ENCODE data around the gene RBM47. TPM values are rescaled to one million over a fixed set of nuclear protein-coding genes. Genes with fewer than 3 reads are reported as not detected.

RBM47 gene
- total and polyA plus RNA-seq, 9 of the 15 experiments (the other 6 are each of a cell fraction or from before 2014, with no cell fraction given) = 1.4 to 6.4 (median 3.3) TPM

GRCh38 chr4:40603281-40603680, 26.4 kb downstream of the RBM47 start:
- Histone ChIP-seq H3K27me3 (ENCODE audit: control insufficient read depth in 2 of 2, insufficient read depth in 2 of 2, low read length in 2 of 2) (peaks cover 35 to 47% of the 10 kb centered on the region in 2 experiments), H2AFZ (ENCODE audit: low read depth, low read length) (no peak overlapping the region), H3K9me1 (ENCODE audit: control insufficient read depth, insufficient read depth, low read length) (no peaks in the 10 kb centered on the region), H3K79me2 (ENCODE audit: control insufficient read depth, insufficient read depth, low read length) (no peaks in the 10 kb centered on the region), H3K9ac (ENCODE audit: insufficient read depth in 1 of 2, low read depth in 2 of 2, low read length in 2 of 2) (no peak overlapping the region), H3K27ac (ENCODE audit: extremely low read depth, low read depth, low read length) (no peak overlapping the region), H3K36me3 (ENCODE audit: control insufficient read depth, insufficient read depth, low read length) (no peaks in the 10 kb centered on the region), H3K9me3 (replicated peaks; ENCODE audit: control insufficient read depth, insufficient read depth, low read depth, low read length) (no peaks in the 10 kb centered on the region), H3K4me1 (replicated peaks in 1 of 2; ENCODE audit: control insufficient read depth in 2 of 2, insufficient read depth in 2 of 2, low read length in 2 of 2) (no peaks in the 10 kb centered on the region), H4K20me1 (replicated peaks; ENCODE audit: control insufficient read depth, insufficient read depth, low read length) (no peaks in the 10 kb centered on the region), H3K4me3 (no peak overlapping the region), H3K4me2 (ENCODE audit: insufficient read depth, low read length) (no peak overlapping the region)
- in situ Hi-C loops (cut with MboI) (no loop called here), intact Hi-C loops (cut with micrococcal nuclease) (no loop called here)
- ChIA-PET POLR2A (no interaction called here), CTCF (ENCODE audit: low intra/inter-chr PET ratio) (no interaction called here)
- DNase-seq (ENCODE audit: extremely low read depth in 1 of 4, low spot score in 3 of 4) (no peak), ATAC-seq (no peak), FAIRE-seq (no peak)
- BruUV-seq (replicated peaks) = no TSS peak
- TF ChIP-seq CLOCK (CRISPR knock-in tag; IDR thresholded peaks at IDR 0.05; ENCODE audit: borderline replicate concordance) = no peak
- no peak for TF ChIP-seq ZSCAN29 (IDR thresholded peaks at IDR 0.05)
- no peak for TF ChIP-seq MAFG (tag; conservative IDR thresholded peaks at IDR 0.05)

GRCh38 chr4:40601641-40602040, 28.0 kb downstream of the RBM47 start:
- no peaks in the 10 kb centered on the region for H3K9me3 ChIP-seq (replicated peaks; ENCODE audit: control insufficient read depth, insufficient read depth, low read depth, low read length)
- POLR2A ChIA-PET = no interaction called here
- TF ChIP-seq ZNF280B (CRISPR knock-in tag; IDR thresholded peaks at IDR 0.05) (no peak), SAFB2 (IDR thresholded peaks at IDR 0.05; ENCODE audit: borderline replicate concordance, low read depth, low read length, severe bottlenecking) (no peak), ARID3B (CRISPR knock-in tag; IDR thresholded peaks at IDR 0.05; ENCODE audit: borderline replicate concordance) (no peak), KLF1 (tag; IDR thresholded peaks at IDR 0.05) (no peak), ARNT (IDR thresholded peaks at IDR 0.05) (no peak), RBBP5 (IDR thresholded peaks at IDR 0.05; ENCODE audit: borderline replicate concordance, insufficient read depth, low read length, poor library complexity, severe bottlenecking) (no peak)

More at GRCh38 chr4:40601641-40602040, 28.0 kb downstream of the RBM47 start:
- FAIRE-seq (no peak), DNase-seq (ENCODE audit: extremely low read depth in 1 of 4, low spot score in 3 of 4) (no peak), ATAC-seq (no peak)
- H3K36me3 ChIP-seq (ENCODE audit: control insufficient read depth, insufficient read depth, low read length) = no peaks in the 10 kb centered on the region
- no peaks in the 10 kb centered on the region for H3K79me2 ChIP-seq (ENCODE audit: control insufficient read depth, insufficient read depth, low read length)
- no peak overlapping the region for H3K27ac ChIP-seq (ENCODE audit: extremely low read depth, low read depth, low read length)
- H2AFZ ChIP-seq (ENCODE audit: low read depth, low read length) = no peak overlapping the region
- BruUV-seq (replicated peaks) = no TSS peak
- H3K9ac ChIP-seq (ENCODE audit: insufficient read depth in 1 of 2, low read depth in 2 of 2, low read length in 2 of 2) = no peak overlapping the region
- 13% methylated on average over 7 of the region's 7 CpGs for WGBS (ENCODE audit: insufficient coverage, low coverage, missing lambda C conversion rate)
- no peak overlapping the region for H3K4me3 ChIP-seq
- no peak overlapping the region for H3K4me2 ChIP-seq (ENCODE audit: insufficient read depth, low read length)
- no peaks in the 10 kb centered on the region for H3K4me1 ChIP-seq (replicated peaks in 1 of 2; ENCODE audit: control insufficient read depth in 2 of 2, insufficient read depth in 2 of 2, low read length in 2 of 2)
- CTCF ChIA-PET (ENCODE audit: low intra/inter-chr PET ratio) = no interaction called here
- in situ Hi-C loops (cut with MboI) = no loop called here
- intact Hi-C loops (cut with micrococcal nuclease) = no loop called here
- H3K9me1 ChIP-seq (ENCODE audit: control insufficient read depth, insufficient read depth, low read length) = no peaks in the 10 kb centered on the region
- no peaks in the 10 kb centered on the region for H4K20me1 ChIP-seq (replicated peaks; ENCODE audit: control insufficient read depth, insufficient read depth, low read length)
- H3K27me3 ChIP-seq (ENCODE audit: control insufficient read depth in 2 of 2, insufficient read depth in 2 of 2, low read length in 2 of 2) = peaks cover 23 to 36% of the 10 kb centered on the region in 2 experiments
